RWPE2 (cell line): Measurements from ENCODE around the gene ARHGEF10L.

Source experiments
- ATAC-seq: fragments of 200-7000 bp; cut with Tn5 transposase; 3 replicates; pipeline ENCODE4 v1.9.1; 2021; ENCODE audit warnings: low read depth
- DNase-seq: peaks from one replicate; pipeline ENCODE4 v3.0.0-alpha.2; 2020; ENCODE audit warnings: low spot score
- H3K27ac ChIP-seq: fragments of 450-650 bp; 2 replicates; pipeline ENCODE4 v1.5.1; 2017; ENCODE audit warnings: mild to moderate bottlenecking; ENCODE audit not compliant: poor library complexity, severe bottlenecking
- H3K27me3 ChIP-seq: fragments of 250-450 bp; sonication (Bioruptor Pico); 2 replicates; pipeline ENCODE4 v1.5.1; 2021; ENCODE audit warnings: mild to moderate bottlenecking, moderate library complexity; ENCODE audit not compliant: insufficient read depth, poor library complexity, severe bottlenecking
- H3K36me3 ChIP-seq: fragments of 250-450 bp; sonication (Bioruptor Pico); 2 replicates; pipeline ENCODE4 v1.5.1; 2020; ENCODE audit warnings: low read depth, mild to moderate bottlenecking, moderate library complexity
- H3K4me1 ChIP-seq: fragments of 250-450 bp; sonication (Bioruptor Pico); 2 replicates; pipeline ENCODE4 v1.5.1; 2021; ENCODE audit warnings: mild to moderate bottlenecking, moderate library complexity; ENCODE audit not compliant: insufficient read depth, poor library complexity, severe bottlenecking
- H3K4me3 ChIP-seq: fragments of 250-450 bp; sonication (Bioruptor Pico); 2 replicates; pipeline ENCODE4 v1.5.1; 2021; ENCODE audit warnings: mild to moderate bottlenecking, moderate library complexity; ENCODE audit not compliant: severe bottlenecking
- H3K9me3 ChIP-seq: fragments of 250-450 bp; sonication (Bioruptor Pico); 2 replicates; pipeline ENCODE4 v1.5.1; 2021; ENCODE audit warnings: mild to moderate bottlenecking, moderate library complexity; ENCODE audit not compliant: severe bottlenecking
- CTCF ChIP-seq: fragments of 450-650 bp; IDR thresholded peaks from one replicate; pipeline ENCODE4 v1.5.1; 2017; ENCODE audit warnings: mild to moderate bottlenecking, moderate library complexity; ENCODE audit not compliant: poor library complexity, severe bottlenecking

The ARHGEF10L gene

GRCh38 chr1:17653276-17653675 is 113.8 kb downstream of the ARHGEF10L start:
- Histone ChIP-seq H3K36me3 (no peaks in the 10 kb centered on the region), H3K27ac (no peak overlapping the region), H3K4me3 (no peak overlapping the region), H3K9me3 (no peaks in the 10 kb centered on the region), H3K4me1 (no peaks in the 10 kb centered on the region), H3K27me3 (no peaks in the 10 kb centered on the region)
- DNase-seq (no peak), ATAC-seq (no peak)
- no peak for TF ChIP-seq CTCF

GRCh38 chr1:17653728-17654351 is 114.3 kb downstream of the ARHGEF10L start:
- no peak overlapping the region for H3K27ac ChIP-seq
- peak; percentile 72 for ATAC-seq
- no peaks in the 10 kb centered on the region for H3K27me3 ChIP-seq
- H3K4me3 ChIP-seq, result no peak overlapping the region
- peak; percentile 82 for TF ChIP-seq CTCF
- no peaks in the 10 kb centered on the region for H3K9me3 ChIP-seq
- no peak for DNase-seq
- H3K36me3 ChIP-seq, result no peaks in the 10 kb centered on the region
- H3K4me1 ChIP-seq, result no peaks in the 10 kb centered on the region

- H3K9me3 ChIP-seq, result no peaks in the 10 kb centered on the region
- no peaks in the 10 kb centered on the region for H3K36me3 ChIP-seq
- no peak overlapping the region for H3K27ac ChIP-seq
- no peaks in the 10 kb centered on the region for H3K27me3 ChIP-seq
- DNase-seq (no peak), ATAC-seq (0 out of 3 replicates have a peak, but pooled peaks have one; percentile 24)
- TF ChIP-seq CTCF, result no peak
- H3K4me1 ChIP-seq, result no peaks in the 10 kb centered on the region
- H3K4me3 ChIP-seq, result no peak overlapping the region
These were observed 115.0 kb downstream of the ARHGEF10L start for GRCh38 chr1:17654519-17654918.

- H3K4me1 ChIP-seq, result no peaks in the 10 kb centered on the region
- H3K9me3 ChIP-seq, result no peaks in the 10 kb centered on the region
- no peak overlapping the region for H3K4me3 ChIP-seq
- H3K36me3 ChIP-seq, result no peaks in the 10 kb centered on the region
- TF ChIP-seq CTCF, result no peak
- ATAC-seq, result no peak
- no peak for DNase-seq
- no peaks in the 10 kb centered on the region for H3K27me3 ChIP-seq
- no peak overlapping the region for H3K27ac ChIP-seq
These were observed 115.7 kb downstream of the ARHGEF10L start for GRCh38 chr1:17655169-17655568.

- no peaks in the 10 kb centered on the region for H3K4me1 ChIP-seq
- no peak overlapping the region for H3K27ac ChIP-seq
- TF ChIP-seq CTCF, result no peak
- H3K36me3 ChIP-seq, result no peaks in the 10 kb centered on the region
- H3K27me3 ChIP-seq, result no peaks in the 10 kb centered on the region
- ATAC-seq (no peak), DNase-seq (no peak)
- H3K9me3 ChIP-seq, result no peaks in the 10 kb centered on the region
- no peak overlapping the region for H3K4me3 ChIP-seq
These were observed 116.4 kb downstream of the ARHGEF10L start for GRCh38 chr1:17655922-17656321.
